Measurements from ENCODE around the gene MAP1LC3B.

MAP1LC3B gene

DNA sequence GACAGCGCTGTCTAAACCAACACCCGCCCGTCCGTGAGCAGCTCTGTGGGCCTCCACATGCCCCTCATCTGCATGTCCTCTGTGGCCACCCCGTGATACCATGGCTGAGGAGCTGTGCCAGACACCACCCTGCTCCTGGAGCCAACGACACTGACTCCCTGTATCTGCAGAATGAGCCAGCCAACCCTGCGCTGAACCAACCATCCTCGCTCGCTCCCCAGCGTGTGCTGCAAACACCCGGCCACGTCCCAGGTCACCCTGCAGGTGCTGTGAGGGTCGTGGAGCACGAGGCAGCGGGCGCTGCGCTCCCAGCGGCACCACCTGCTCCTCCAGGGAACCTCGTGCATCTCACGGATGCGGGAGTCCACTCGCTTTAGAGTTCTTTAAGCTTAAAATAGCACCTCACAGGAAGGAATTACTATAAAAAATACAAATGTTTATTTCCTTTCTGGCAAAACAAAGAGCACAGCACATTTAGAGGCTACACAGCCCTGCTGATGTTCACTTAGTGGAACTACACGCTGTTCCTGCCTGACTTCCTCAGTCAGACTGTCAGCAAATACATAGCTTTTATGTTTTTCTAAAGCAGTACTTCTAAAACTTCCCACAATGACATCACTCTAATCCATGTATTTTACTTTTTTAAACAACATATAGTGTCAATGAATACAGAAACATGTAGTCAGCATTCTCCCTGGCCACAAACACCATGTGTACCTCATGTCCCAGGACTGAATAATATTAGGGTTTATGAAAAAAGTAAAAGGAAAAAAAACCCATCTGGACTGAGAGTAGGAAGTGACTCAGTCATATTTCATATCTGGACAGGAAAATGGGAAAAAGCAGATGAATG, 43.5 kb downstream of the MAP1LC3B start:
- DNase-seq, result no peak

DNA sequence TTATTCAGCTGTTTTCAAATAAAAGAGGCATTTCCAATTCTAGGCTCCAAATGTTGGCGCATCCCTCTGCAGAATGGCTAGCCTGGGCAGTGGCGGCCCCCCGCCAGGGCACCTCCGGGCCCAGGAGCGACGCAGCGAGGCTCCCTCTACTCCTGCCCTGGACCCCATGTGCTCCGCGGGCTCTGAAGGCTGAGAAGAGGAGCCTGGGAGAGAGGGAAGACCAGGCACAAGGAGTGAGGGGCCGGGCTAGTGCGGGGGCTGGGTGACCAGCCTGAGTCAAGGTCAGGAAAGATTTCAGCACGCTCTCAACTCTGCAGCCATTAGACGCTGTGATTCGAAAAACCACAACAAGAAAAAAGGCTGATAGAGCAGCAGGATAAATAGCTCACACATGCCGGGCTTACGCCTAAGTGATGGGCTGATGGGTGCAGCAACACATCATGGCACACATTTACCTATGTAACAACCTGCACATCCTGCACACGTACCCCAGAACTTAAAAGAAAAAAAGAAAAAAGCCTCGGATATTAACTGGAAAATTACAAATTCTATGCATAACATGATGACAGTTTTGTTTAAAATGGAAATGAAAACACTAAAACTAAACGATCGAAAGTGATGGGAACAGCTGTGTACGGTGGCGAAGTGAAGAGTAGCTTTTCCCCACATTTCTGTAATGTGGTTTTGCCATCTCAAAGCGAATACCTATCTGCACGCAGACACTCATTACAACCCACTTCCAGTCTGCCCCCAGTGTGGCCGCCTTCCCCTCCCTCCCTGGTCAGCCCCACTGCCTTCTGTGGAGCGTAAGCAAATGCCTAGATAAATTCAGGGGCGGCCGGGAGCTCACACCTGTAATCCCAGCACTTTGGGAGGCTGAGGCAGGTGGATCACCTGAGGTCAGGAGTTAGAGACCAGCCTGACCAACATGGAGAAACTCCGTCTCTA, 44.4 kb downstream of the MAP1LC3B start:
- peak; percentile 42 to 52 for DNase-seq

- DNase-seq, result no peak
Observed at GRCh38 chr16:87437327-87437726, 45.2 kb downstream of the MAP1LC3B start.

DNA sequence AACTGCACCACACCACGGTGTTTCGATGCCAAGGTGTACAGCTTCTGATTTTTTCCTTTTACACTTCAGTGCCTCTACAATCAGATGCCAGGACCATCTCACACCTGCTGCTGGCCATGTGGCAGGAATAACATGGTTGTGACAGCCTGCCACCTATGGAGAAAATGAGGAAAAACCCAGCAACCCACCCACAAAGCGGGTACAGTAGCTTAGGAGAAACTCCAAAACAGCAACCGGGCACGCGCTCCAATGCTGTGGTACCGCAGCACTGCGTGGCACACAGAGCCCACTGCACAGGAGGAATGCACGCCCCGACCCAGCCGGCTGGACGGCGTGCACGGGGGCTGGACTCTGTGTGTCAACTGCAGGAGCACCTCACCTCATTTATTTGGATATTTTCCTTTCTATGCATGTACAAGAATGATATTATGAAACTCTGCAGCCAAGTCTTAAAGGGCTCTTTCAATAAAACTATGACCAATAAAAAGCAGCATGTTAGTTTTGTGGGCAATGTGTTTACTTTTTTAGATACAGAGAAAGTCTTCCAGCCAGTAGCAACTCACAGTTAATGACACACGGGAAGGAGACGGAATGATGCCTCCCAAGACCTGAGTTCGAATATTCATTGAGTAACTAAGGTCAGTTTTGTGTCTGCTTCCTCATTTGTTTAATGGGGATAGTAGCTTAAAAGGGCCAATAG, 45.9 kb downstream of the MAP1LC3B start:
- no peak for DNase-seq

DNA sequence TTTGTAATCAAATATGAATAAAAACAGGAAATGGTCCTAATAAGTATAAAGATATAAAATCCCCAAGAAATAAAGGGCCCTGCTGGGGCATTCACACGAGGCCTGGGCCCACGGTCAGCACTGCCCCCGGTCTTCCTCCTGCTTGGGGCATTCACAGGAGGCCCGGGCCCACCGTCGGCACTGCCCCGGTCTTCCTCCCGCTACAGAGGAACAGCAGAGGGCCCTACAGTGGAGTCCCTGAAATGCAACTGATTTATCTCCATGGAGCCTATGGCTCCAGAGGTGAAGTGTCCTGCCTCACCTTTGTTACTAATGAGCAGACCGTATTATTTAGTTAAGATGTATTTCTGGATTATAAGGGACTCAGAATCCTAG, 46.5 kb downstream of the MAP1LC3B start:
- no peak for DNase-seq

GRCh38 chr16:87439926-87440325, 47.8 kb downstream of the MAP1LC3B start:
- no peak for DNase-seq

- DNase-seq, result no peak
Observed at GRCh38 chr16:87441886-87442580, 49.9 kb downstream of the MAP1LC3B start.

GRCh38 chr16:87442581-87442966, 50.4 kb downstream of the MAP1LC3B start:
- no peak for DNase-seq

GRCh38 chr16:87443016-87443415, 50.9 kb downstream of the MAP1LC3B start:
- DNase-seq, result no peak

GRCh38 chr16:87443964-87444363, 51.8 kb downstream of the MAP1LC3B start:
- DNase-seq, result no peak

- no peak for DNase-seq
Observed at GRCh38 chr16:87445486-87445885, 53.4 kb downstream of the MAP1LC3B start.

DNA sequence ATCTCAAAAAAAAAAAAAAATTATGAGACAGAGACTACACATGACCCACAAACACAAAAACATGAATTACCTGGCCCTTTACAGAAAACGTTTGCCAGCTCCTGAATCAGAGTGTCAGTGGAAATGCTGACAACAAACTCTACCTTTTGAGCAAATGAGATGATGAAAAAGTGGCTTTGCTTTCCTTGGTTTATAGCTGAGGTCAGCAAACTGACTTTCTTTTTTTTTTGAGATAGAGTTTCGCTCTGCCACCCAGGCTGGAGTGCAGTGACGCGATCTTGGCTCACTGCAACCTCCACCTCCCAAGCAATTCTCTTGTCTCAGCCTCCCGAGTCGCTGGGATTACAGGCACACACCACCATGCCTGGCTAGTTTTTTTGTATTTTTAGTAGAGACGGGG, 54.3 kb downstream of the MAP1LC3B start:
- DNase-seq, result no peak

DNA sequence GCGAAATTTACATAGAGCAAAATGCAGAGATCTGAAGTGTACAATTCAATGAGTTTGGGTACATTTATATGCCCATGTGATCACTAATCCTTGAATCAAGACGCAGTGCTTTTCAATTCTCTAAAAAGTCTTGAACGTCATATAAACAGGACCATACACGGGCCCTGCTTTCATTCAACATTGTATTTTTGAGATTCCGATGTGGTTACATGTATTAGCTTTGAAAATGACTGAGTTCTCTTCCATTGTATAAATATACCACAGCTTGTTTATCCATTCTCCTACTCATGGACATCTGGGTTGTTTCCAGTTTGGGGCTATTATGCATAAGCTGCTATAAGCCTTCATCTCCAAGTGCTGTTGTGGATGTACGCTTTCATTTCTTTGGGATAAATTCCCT, 55.2 kb downstream of the MAP1LC3B start:
- DNase-seq, result no peak

DNA sequence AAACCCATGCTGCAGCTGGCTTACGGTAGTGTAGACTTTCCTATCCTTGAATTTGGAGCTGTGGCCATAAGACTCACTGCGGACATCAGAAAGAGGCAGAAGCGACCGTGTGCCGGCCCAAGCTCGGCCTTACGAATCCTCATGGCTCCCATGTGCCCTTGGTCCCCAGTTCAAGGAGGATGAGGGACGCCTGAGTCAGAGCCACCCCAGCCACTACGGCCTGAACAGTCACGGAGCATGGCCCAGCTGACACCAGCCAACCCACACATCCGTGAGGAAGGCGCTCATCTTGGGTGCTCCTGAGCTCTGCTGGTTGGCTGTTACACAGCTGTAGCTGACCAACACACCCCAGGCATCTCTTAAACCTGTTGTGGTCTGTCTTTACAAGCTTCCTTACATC, 56.7 kb downstream of the MAP1LC3B start:
- no peak for DNase-seq

- no peak for DNase-seq
Observed at GRCh38 chr16:87451563-87452210, 59.6 kb downstream of the MAP1LC3B start.

- no peak for DNase-seq
Observed at GRCh38 chr16:87453326-87453725, 61.2 kb downstream of the MAP1LC3B start.

Data from stimulated activated CD4-positive, alpha-beta T cell treated with anti-CD3 and anti-CD28 coated beads, Interleukin-2, amount 100 ng/mL, for 24 hours (primary cell).